ENCODE measurements around the gene RASAL3. TPM values are rescaled to one million over a fixed set of nuclear protein-coding genes. Genes with fewer than 3 reads are reported as not detected.

The RASAL3 gene
- total and polyA plus RNA-seq, 12 donors: 1.1 to 20.5 (median 5.4) TPM

GRCh38 chr19:15427350-15427700, 37.0 kb downstream of the RASAL3 start:
- intact Hi-C loops (cut with DNase I): no loop called here
- no peak for DNase-seq
- Histone ChIP-seq H3K36me3 (replicated peaks in 1 of 2) (peaks cover 0 to 54% of the 10 kb centered on the region in 2 donors), H3K27me3 (no peaks in the 10 kb centered on the region), H3K9me3 (replicated peaks in 1 of 3) (no peaks in the 10 kb centered on the region), H3K27ac (no peak overlapping the region), H3K4me1 (replicated peaks in 1 of 2) (peaks cover 18 to 26% of the 10 kb centered on the region in 2 donors), H3K4me3 (no peak overlapping the region)
- TF ChIP-seq POLR2A (IDR thresholded peaks at IDR 0.05): no peak
- TF ChIP-seq, protein P1, sequence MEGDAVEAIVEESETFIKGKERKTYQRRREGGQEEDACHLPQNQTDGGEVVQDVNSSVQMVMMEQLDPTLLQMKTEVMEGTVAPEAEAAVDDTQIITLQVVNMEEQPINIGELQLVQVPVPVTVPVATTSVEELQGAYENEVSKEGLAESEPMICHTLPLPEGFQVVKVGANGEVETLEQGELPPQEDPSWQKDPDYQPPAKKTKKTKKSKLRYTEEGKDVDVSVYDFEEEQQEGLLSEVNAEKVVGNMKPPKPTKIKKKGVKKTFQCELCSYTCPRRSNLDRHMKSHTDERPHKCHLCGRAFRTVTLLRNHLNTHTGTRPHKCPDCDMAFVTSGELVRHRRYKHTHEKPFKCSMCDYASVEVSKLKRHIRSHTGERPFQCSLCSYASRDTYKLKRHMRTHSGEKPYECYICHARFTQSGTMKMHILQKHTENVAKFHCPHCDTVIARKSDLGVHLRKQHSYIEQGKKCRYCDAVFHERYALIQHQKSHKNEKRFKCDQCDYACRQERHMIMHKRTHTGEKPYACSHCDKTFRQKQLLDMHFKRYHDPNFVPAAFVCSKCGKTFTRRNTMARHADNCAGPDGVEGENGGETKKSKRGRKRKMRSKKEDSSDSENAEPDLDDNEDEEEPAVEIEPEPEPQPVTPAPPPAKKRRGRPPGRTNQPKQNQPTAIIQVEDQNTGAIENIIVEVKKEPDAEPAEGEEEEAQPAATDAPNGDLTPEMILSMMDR (IDR thresholded peaks at IDR 0.05): no peak
- WGBS, 4 donors: 95 to 99% (median 97%) methylated on average over 20 to 25 of the region's 25 CpGs

GRCh38 chr19:15426485-15427349, 37.6 kb downstream of the RASAL3 start:
- Histone ChIP-seq H3K4me1 (replicated peaks in 1 of 2) (peaks cover 17 to 24% of the 10 kb centered on the region in 2 donors), H3K36me3 (replicated peaks in 1 of 2) (peaks cover 0 to 55% of the 10 kb centered on the region in 2 donors), H3K9me3 (replicated peaks in 1 of 3) (no peaks in the 10 kb centered on the region), H3K4me3 (no peak overlapping the region), H3K27ac (peak overlapping the region in 1 of 5 donors; percentile 40), H3K27me3 (no peaks in the 10 kb centered on the region)
- TF ChIP-seq, protein P1 (IDR thresholded peaks at IDR 0.05): no peak
- no peak for TF ChIP-seq POLR2A (IDR thresholded peaks at IDR 0.05)
- peak in 1 of 7 donors; percentile 55 for DNase-seq
- 77 to 85% (median 82%) methylated on average over 11 to 16 of the region's 16 CpGs for WGBS, 4 donors
- intact Hi-C loops (cut with DNase I): no loop called here

DNA sequence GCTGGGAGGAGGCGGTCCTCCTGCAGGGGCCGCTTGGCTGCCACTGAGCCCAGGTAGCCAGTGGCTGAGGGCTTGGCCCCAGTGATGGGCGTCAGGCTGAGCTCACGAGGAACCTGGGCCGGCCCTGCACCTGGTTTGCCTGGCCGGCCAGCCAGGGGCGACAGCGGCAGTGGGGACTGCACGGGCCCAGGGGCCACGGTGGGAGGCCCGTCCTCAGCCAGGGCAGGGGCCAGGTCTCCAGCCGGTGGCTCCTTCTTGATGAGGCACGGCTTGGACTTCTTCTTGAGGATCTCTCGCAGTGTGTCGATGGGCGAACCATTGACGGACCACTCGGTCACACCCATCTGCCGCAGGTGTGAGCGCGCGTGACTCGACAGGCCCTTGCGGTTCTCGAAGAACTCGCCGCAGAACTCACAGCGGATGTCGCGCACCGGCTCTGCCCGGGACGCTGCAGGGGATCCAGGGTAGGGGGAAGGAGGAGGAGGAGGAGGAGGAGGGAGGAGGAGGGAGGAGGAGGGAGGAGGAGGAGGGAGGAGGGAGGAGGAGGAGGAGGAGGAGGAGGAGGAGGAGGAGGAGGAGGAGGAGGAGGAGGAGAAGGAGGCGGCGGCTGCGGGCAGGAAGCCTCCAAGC, 38.9 kb downstream of the RASAL3 start:
- intact Hi-C loops (cut with DNase I): no loop called here
- no peak overlapping the region for H3K27ac ChIP-seq
- H3K36me3 ChIP-seq (replicated peaks in 1 of 2): peaks cover 0 to 55% of the 10 kb centered on the region in 2 donors
- DNase-seq: no peak
- no peak for TF ChIP-seq POLR2A (IDR thresholded peaks at IDR 0.05)
- TF ChIP-seq, protein P1 (IDR thresholded peaks at IDR 0.05): no peak
- no peaks in the 10 kb centered on the region for H3K27me3 ChIP-seq
- no peaks in the 10 kb centered on the region for H3K9me3 ChIP-seq (replicated peaks in 1 of 3)
- no peak overlapping the region for H3K4me3 ChIP-seq
- H3K4me1 ChIP-seq (replicated peaks in 1 of 2): peaks cover 6 to 12% of the 10 kb centered on the region in 2 donors
- 95 to 99% (median 97%) methylated on average over 12 to 36 of the region's 36 CpGs for WGBS, 4 donors

DNA sequence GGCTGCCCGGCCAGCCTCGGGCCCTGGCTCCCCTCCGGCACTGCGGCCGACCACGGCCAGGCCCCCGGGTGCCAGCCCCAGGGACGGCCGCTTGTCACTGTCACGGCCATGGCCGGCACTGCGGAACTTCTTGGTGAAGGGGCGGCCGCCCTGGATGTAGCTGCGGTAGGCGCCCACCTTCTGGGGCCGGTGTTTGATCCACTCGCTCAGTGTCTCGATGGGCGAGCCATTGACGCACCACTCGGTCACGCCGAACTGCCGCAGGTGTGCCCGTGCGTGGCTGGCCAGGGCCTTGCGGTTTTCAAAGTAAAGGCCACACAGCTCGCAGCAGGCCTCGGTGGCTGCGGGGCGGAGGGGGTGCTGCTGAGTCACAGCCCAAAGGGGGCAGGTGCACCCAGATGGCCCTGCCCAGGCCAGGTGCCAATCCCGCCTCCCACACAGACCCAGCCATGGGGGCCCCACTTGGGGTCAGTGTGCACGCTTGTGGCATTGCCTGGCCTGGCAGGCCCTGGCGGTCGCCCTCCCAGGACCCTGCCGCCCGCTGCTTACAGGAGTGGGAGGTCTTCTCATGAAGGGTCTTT, 39.6 kb downstream of the RASAL3 start:
- Histone ChIP-seq H3K36me3 (replicated peaks in 1 of 2) (peaks cover 0 to 55% of the 10 kb centered on the region in 2 donors), H3K9me3 (replicated peaks in 1 of 3) (no peaks in the 10 kb centered on the region), H3K4me3 (no peak overlapping the region), H3K27ac (no peak overlapping the region), H3K27me3 (no peaks in the 10 kb centered on the region), H3K4me1 (replicated peaks in 1 of 2) (peaks cover 7 to 9% of the 10 kb centered on the region in 2 donors)
- TF ChIP-seq POLR2A (IDR thresholded peaks at IDR 0.05): no peak
- TF ChIP-seq, protein P1 (IDR thresholded peaks at IDR 0.05): no peak
- DNase-seq: no peak
- intact Hi-C loops (cut with DNase I): no loop called here
- WGBS, 4 donors: 96 to 98% (median 97%) methylated on average over 8 to 38 of the region's 38 CpGs
